D721Med (cell line): Measurements from ENCODE around the gene ACOT12.

ENCODE experiments used
- DNase-seq: peaks from one replicate; pipeline ENCODE4 v3.0.0; 2011; ENCODE audit warnings: low spot score; ENCODE audit not compliant: insufficient read length
- FAIRE-seq: peaks from 2 replicates; lab custom pipeline; 2011; peaks lifted over from hg19 to GRCh38; lab: Jason Lieb, UNC
- CTCF ChIP-seq: IDR thresholded peaks from 2 replicates; pipeline ENCODE4 v1.5.1; 2012; ENCODE audit warnings: mild to moderate bottlenecking, control low read depth; ENCODE audit not compliant: insufficient read depth; ENCODE audit errors: missing control alignments

Gene ACOT12

GRCh38 chr5:81400375-81400774 is 6.4 kb upstream of the ACOT12 start:
- no peak for TF ChIP-seq CTCF
- FAIRE-seq (no peak), DNase-seq (no peak)

GRCh38 chr5:81398741-81399140 is 4.8 kb upstream of the ACOT12 start:
- TF ChIP-seq CTCF = no peak
- no peak for DNase-seq
- FAIRE-seq = no peak

- FAIRE-seq (no peak), DNase-seq (no peak)
- TF ChIP-seq CTCF = no peak
These were observed 3.2 kb upstream of the ACOT12 start for GRCh38 chr5:81397176-81397575.

- FAIRE-seq (no peak), DNase-seq (no peak)
- no peak for TF ChIP-seq CTCF
These were observed 1.3 kb upstream of the ACOT12 start for GRCh38 chr5:81395262-81395661.

GRCh38 chr5:81393430-81393782 is 528 bp downstream of the ACOT12 start:
- no peak for TF ChIP-seq CTCF
- no peak for DNase-seq
- FAIRE-seq = no peak

GRCh38 chr5:81389025-81389424 is 4.9 kb downstream of the ACOT12 start:
- no peak for FAIRE-seq

GRCh38 chr5:81388169-81388568 is 5.8 kb downstream of the ACOT12 start:
- no peak for TF ChIP-seq CTCF
- FAIRE-seq = no peak

More at GRCh38 chr5:81389025-81389424, 4.9 kb downstream of the ACOT12 start:
- no peak for DNase-seq
- TF ChIP-seq CTCF = no peak

More at GRCh38 chr5:81388169-81388568, 5.8 kb downstream of the ACOT12 start:
- DNase-seq = no peak
